Stimulated activated CD4-positive, alpha-beta T cell treated with anti-CD3 and anti-CD28 coated beads, TNF-alpha, amount 100 ng/mL, for 24 hours (primary cell): ENCODE data around the gene USH1G.

Experiments used
- DNase-seq, 3 experiments: peaks; one replicate each; pipeline ENCODE4 v3.0.0-alpha.2; 2020; ENCODE audit warnings: low read depth in 3 of 3

Gene USH1G

DNA sequence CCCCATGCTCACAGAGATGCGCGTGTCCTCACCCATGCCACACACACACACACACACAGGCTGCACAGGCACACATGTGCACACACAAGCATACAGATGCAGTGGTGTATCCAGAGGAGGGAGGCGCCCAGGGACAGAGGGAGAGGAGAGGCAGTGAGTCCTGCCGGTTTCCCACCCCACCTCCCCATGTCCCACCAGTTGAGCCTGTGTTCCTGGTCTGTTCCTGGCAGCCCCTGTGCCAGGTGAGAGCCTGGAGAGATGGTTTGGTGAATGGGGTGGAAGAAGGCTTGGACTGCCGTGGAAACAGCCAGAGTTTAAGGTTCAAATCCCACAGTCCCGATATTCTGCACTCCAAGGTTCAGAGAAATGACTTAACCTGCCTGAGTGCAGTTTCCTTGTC is 19.4 kb downstream of the USH1G start:
- DNase-seq = no peak

DNA sequence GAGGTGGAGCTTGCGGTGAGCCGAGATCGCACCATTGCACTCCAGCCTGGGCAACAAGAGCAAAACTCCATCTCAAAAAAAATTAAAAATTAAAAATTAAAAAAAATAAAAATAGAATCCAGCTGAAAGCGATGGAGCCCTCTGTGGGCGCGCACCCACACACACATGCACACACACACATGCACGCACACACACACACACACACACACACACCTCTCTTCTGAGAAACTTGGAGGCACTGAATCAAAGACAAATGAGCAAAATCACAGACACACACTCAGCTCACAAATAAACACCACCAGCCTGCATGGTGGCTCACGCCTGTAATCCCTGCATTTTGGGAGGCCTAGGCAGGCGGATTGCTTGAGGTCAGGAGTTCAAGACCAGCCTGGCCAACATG is 20.0 kb downstream of the USH1G start:
- DNase-seq = no peak

DNA sequence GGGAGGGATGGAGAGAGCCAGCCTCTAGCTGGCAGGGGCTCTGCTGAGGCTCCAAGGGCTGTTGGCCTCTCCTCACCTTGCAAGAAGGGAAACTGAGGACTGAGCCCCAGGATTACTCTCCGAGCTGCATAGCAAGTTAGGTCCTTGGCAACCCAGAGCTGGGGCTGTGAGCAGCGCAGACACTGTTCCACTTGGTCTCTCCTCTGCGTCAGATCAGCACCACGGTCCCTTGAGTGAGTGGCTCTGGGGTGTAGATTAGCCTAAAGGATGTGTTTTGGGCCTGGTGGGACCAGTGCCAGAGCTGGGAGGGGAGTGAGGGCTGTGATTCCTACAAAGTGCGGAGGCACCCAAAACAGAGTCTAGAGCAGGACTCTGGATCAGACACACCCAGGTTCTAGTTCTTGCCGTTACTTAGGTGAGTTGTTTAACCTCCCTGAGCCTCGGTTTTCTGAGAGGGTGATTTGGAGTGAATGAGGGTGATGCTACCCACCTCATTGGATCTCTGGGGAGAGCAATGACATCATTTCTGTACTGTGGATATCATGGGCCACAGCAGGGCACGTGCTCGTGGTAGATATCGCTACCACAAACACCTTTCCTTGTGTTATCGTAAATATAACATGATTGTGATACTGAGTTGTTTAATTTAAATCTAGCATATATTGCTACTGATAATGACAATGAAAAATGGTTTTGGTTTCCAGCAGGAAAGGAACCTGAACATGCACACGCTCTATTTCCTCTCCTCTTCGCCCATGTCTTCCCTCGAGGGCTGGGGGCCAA is 21.5 kb downstream of the USH1G start:
- DNase-seq = no peak

- DNase-seq = no peak
These were observed 22.8 kb downstream of the USH1G start for GRCh38 chr17:74900208-74900607.

- no peak for DNase-seq
These were observed 24.6 kb downstream of the USH1G start for GRCh38 chr17:74898376-74898946.

DNA sequence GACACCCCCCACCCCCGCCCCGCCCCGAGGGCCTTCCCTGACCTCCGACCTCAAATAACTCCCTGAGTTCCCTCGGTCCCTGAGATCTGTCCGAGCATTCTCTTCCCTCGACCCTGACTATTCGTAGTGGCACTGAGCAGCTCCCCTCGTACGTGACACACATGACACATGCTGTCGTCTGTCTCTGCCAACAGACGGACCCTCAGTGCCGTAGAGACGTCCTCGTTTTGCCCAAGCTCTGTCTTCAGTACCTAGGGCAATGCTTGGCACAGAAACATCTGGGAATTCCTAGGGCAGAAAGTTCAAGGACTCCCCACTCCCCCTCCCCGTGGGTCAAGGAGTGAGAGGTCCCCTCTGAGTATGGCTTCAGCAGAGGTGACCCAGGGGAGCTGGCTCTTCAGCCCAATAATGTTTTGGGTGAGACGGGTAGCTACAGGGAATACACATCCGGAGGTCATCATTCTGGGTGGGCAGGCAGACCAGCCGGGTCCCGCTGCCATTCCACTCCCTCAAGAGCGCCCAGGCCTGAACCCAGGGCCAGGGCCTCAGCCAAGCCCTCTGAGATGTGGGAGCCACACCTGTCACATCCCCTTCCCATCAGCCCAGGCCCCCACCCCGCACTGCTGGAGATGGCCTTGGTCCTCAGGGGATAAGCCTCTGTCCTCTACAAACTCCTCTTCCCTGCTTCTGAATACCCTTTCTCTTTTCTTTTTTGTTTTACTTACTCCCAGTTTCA is 29.0 kb downstream of the USH1G start:
- no peak for DNase-seq

DNA sequence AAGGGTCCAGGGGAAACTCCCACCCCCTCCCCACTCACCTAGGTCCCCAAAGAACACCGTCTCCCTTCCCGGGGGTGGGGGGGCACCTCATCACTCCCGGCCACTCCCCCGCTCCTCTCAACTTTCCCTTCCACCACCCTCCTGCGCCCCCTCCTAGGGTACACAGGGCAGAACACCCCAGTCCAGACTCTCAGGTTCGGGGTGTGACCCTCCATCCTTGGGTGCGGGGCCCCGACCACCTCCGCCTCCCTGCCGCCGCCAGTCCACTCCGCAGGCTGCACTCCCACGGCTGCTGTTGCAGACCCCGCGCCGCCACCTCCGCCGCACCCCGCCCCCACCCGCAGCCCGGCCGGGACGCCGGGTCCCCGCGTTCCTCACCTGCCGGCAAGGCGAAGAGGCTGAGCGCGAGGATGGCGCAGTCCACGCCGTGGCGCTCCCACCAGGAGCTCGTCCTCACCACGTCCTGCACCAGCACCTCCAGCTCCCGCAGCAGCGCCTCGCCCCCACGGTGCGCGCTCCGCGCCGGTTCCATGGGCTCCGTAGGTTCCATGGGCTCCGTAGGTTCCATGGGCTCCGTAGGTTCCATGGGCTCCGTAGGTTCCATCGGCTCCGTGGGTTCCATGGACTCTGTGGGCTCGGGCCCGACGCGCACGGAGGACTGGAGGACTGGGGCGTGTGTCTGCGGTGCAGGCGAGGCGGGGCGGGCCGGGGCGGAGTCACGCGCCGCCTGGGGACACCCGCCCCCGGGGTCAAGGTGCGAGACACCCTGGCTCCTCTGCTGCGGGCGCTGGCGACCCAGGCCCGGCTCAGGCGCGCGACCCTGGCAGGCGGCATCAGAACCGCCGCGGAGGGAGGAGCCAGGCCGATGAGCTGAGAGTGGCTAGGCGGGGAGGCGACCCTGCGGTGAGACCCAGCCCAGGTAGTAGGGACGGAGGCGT is 29.8 kb downstream of the USH1G start, which contains the start of gene FADS6:
FADS6 (minus strand) TSS at position 660 of the 938 bp plus-strand sequence; CDS start at position 622, 38 bp downstream.
- peak in 1 of 3 experiments; percentile 12 for DNase-seq

DNA sequence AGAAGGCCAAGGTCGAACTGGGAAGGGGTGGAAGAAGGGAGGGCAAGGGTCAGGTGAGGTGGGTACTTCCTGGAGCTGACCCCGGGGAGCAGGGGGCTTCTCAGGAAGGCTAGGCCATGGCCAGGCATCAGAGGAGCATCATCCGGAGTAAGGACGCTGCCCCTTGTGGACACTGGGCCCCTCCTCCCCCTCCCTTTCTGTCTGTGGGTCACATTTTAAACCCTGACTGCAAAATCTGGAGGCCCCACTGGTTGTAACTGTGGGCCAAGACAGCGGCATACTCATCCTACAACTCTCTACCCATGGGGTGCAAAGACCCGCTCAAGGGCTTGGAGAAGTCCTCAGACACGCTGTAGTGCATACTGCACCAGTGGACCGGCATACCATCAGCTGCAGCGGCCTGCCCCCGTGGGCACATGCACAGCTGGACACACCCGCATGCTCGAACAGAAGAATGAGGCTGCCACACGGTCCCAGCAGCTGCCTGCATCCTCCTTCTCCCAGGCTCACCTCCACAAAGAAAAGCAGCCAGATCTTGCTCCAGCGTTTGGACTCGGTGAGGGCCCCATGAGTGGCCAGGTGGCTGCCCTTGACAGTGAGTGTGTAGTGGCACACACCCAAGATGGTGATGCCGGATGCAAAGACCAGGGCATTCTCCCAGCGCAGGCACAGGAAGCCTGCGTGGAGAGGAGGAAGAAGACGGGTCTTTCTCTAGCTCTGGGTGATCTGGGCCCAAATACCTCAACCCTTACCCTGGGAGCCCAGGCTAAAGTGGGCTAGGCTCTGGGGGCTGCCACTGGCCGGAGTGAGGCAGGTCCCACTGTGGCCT is 30.8 kb downstream of the USH1G start:
- DNase-seq = no peak

GRCh38 chr17:74890554-74890953 is 32.5 kb downstream of the USH1G start:
- no peak for DNase-seq

DNA sequence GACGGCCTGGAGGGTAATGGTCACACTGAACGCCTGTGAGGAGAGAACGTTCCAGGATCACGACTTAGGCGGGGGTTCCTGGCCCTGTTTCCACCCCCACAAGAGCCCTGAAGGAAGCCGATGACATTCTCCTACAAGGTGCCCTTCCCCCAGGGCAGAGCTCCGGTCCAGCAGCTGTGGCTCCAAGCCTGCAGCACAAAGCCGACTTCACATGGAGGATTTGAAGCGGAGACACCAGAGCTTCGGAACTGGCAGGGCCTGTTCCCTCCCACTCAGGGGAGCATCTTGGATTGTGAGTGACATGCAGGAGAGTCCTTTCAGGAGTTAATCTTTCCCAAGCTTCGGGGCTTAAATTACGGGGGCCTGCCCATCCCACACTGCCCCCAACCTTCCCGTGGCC is 34.6 kb downstream of the USH1G start:
- no peak for DNase-seq

- no peak for DNase-seq
These were observed 39.8 kb downstream of the USH1G start for GRCh38 chr17:74883241-74883745.

GRCh38 chr17:74882517-74883240 is 40.4 kb downstream of the USH1G start:
- no peak for DNase-seq

GRCh38 chr17:74881073-74881472 is 42.0 kb downstream of the USH1G start:
- no peak for DNase-seq

DNA sequence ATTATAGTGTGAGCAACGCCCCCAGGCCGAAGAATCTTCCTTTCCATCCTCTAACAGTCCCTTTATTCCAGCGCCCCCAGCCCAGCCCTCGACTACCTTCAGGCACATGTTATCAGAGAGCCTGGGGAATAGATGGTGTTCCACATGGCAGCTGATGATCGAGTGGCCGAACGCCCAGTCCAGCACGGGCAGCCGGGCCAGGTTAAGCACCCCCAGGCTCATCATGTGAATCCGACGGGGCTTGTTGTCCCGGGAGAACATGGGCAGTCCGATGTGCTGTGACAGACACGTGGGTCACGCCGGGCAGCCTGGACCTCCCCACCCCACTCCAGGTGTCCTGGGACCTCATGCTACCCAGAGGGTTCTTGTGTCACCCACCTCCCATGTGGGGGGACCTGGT is 43.7 kb downstream of the USH1G start:
- no peak for DNase-seq

DNA sequence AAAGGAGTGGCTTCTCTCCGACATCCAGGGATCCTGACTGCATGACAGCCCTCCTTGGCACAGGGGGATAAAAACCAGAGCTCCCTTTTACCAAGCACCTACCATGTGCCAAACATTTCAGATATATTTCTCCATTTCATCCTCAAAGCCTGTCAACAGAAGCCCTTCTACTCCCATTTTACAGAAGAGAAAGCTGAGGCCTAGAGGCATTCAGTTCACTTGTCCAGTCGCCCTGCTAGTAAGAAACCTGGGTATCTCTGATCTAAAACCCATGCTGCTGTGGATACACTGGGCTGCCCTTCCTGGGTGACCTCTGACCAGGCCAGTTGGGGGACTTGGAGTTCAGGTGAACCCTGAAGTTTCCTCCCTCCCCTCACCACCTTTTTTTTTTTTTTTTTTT is 44.4 kb downstream of the USH1G start:
- no peak for DNase-seq

- DNase-seq = no peak
These were observed 45.2 kb downstream of the USH1G start for GRCh38 chr17:74877592-74878548.

- no peak for DNase-seq
These were observed 47.0 kb downstream of the USH1G start for GRCh38 chr17:74875977-74876593.
